ENCODE results near the gene ADCY9.

GRCh38 chr16:4077174-4077649 lies 39.0 kb downstream of the ADCY9 start:
- TF ChIP-seq POLR2A (IDR thresholded peaks at IDR 0.05; ENCODE audit: low read length) (no peak), GATA1 (IDR thresholded peaks at IDR 0.05; ENCODE audit: low read depth, low read length) (no peak)

All from erythroblast (primary cell).